Measurements from ENCODE around the gene TMEM145. TPM values are rescaled to one million over a fixed set of nuclear protein-coding genes. Genes with fewer than 3 reads are reported as not detected.
A peak's percentile ranks its signal among the peaks of the same experiment; 100 is the strongest.

TMEM145 gene
- polyA plus RNA-seq, 3 donors = not detected

DNA sequence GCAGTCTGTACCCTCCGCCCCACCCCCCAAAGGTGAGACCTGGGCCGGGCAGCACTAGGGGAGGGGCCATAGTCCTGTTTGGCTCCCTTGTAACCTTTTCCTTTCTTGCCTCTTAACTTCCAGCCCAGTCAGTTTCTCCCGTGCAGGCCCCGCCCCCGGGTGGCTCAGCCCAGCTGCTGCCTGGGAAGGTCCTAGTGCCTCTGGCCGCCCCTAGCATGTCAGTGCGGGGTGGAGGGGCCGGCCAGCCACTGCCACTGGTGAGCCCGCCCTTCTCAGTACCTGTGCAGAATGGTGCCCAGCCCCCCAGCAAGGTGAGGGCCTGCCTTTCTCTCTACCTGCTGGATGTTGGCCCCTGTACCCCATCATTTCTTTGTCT lies 21.7 kb upstream of the TMEM145 start:
- H3K9me3 Mint-ChIP-seq = no peaks in the 10 kb centered on the region
- H3K79me2 ChIP-seq (ENCODE audit: insufficient read depth, low read length) = peaks cover 10% of the 10 kb centered on the region
- DNase-seq = no peak
- H4K20me1 ChIP-seq (ENCODE audit: insufficient read depth, low read length) = peaks cover 86% of the 10 kb centered on the region
- H3K27me3 ChIP-seq (ENCODE audit: control insufficient read depth in 2 of 2, insufficient read depth in 2 of 2, low read length in 2 of 2) = no peaks in the 10 kb centered on the region
- no peak overlapping the region for H3K4me2 ChIP-seq (replicated peaks; ENCODE audit: extremely low read depth, low read length, poor library complexity, severe bottlenecking)
- peaks cover 0 to 3% (median 0%) of the 10 kb centered on the region in 3 donors for H3K27me3 Mint-ChIP-seq (ENCODE audit: low read depth in 3 of 3)
- WGBS (ENCODE audit: insufficient coverage) = 88% methylated on average over 7 of the region's 9 CpGs
- H3K9me3 ChIP-seq (replicated peaks in 1 of 2; ENCODE audit: control insufficient read depth in 1 of 2, insufficient read depth in 1 of 2, low read length in 2 of 2) = no peaks in the 10 kb centered on the region
- no peak overlapping the region for H3K27ac ChIP-seq (ENCODE audit: low read depth in 1 of 2, low read length in 2 of 2)
- peaks cover 15% of the 10 kb centered on the region for H3K4me1 Mint-ChIP-seq
- peaks cover 78 to 86% of the 10 kb centered on the region in 2 donors for H3K36me3 ChIP-seq (replicated peaks in 1 of 2; ENCODE audit: control insufficient read depth in 1 of 2, insufficient read depth in 2 of 2, low read length in 2 of 2)
- H3K4me3 Mint-ChIP-seq = no peak overlapping the region
- H3K9ac ChIP-seq (ENCODE audit: insufficient read depth, low read length, poor library complexity, severe bottlenecking) = no peak overlapping the region
- TF ChIP-seq, protein P1, sequence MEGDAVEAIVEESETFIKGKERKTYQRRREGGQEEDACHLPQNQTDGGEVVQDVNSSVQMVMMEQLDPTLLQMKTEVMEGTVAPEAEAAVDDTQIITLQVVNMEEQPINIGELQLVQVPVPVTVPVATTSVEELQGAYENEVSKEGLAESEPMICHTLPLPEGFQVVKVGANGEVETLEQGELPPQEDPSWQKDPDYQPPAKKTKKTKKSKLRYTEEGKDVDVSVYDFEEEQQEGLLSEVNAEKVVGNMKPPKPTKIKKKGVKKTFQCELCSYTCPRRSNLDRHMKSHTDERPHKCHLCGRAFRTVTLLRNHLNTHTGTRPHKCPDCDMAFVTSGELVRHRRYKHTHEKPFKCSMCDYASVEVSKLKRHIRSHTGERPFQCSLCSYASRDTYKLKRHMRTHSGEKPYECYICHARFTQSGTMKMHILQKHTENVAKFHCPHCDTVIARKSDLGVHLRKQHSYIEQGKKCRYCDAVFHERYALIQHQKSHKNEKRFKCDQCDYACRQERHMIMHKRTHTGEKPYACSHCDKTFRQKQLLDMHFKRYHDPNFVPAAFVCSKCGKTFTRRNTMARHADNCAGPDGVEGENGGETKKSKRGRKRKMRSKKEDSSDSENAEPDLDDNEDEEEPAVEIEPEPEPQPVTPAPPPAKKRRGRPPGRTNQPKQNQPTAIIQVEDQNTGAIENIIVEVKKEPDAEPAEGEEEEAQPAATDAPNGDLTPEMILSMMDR (IDR thresholded peaks at IDR 0.05) = no peak
- peaks cover 11 to 19% of the 10 kb centered on the region in 2 donors for H3K4me1 ChIP-seq (ENCODE audit: control insufficient read depth in 1 of 2, insufficient read depth in 2 of 2, low read length in 2 of 2)
- no peak overlapping the region for H3K4me3 ChIP-seq (replicated peaks in 1 of 3; ENCODE audit: low read depth in 2 of 3, low read length in 3 of 3)
- H3K27ac Mint-ChIP-seq = peak overlapping the region in 2 of 7 donors; percentile 9 to 84
- intact Hi-C loops (cut with micrococcal nuclease) = loop anchor here in 1 of 2 donors (10.0 kb wide), 1 partner anchor 187 kb away; no protein-coding TSS in a partner anchor
- no peak overlapping the region for H2AFZ ChIP-seq (ENCODE audit: insufficient read depth, low read depth, low read length, poor library complexity, severe bottlenecking)
- H3K36me3 Mint-ChIP-seq = peaks cover 59 to 81% of the 10 kb centered on the region in 2 donors

DNA sequence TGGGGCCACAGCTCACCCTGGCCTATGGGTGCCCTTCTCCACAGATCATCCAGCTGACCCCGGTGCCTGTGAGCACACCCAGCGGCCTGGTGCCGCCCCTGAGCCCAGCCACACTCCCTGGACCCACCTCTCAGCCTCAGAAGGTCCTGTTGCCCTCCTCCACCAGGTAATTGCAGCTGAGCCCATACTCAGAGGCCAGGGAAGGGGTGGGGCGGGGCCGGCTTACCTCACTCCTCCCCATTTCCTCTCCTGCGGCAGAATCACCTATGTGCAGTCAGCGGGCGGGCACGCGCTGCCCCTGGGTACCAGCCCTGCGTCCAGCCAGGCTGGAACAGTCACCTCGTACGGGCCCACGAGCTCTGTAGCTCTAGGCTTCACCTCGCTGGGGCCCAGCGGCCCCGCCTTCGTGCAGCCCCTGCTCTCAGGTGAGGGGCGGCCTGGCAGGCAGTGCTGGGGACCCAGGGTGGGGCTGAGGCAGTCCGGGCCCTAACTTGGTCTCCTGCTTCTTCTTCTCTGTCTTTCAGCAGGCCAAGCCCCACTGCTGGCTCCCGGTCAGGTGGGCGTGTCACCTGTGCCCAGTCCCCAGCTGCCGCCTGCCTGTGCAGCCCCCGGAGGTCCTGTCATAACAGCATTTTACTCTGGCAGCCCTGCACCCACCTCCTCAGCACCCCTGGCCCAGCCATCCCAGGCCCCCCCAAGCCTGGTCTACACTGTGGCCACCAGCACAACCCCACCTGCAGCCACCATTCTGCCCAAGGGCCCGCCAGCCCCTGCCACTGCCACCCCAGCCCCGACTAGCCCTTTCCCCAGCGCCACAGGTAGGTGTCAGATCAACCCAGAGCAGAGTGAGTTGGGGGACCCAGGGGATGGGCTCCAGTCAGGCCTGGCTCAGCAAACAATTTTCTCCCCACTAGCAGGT lies 20.8 kb upstream of the TMEM145 start:
- no peak for DNase-seq
- Histone ChIP-seq H2AFZ (ENCODE audit: insufficient read depth, low read depth, low read length, poor library complexity, severe bottlenecking) (no peak overlapping the region), H3K36me3 (replicated peaks in 1 of 2; ENCODE audit: control insufficient read depth in 1 of 2, insufficient read depth in 2 of 2, low read length in 2 of 2) (peaks cover 75 to 87% of the 10 kb centered on the region in 2 donors), H4K20me1 (ENCODE audit: insufficient read depth, low read length) (peaks cover 86% of the 10 kb centered on the region), H3K4me2 (replicated peaks; ENCODE audit: extremely low read depth, low read length, poor library complexity, severe bottlenecking) (no peak overlapping the region), H3K9me3 (replicated peaks in 1 of 2; ENCODE audit: control insufficient read depth in 1 of 2, insufficient read depth in 1 of 2, low read length in 2 of 2) (no peaks in the 10 kb centered on the region), H3K79me2 (ENCODE audit: insufficient read depth, low read length) (peaks cover 6% of the 10 kb centered on the region), H3K27me3 (ENCODE audit: control insufficient read depth in 2 of 2, insufficient read depth in 2 of 2, low read length in 2 of 2) (no peaks in the 10 kb centered on the region), H3K27ac (ENCODE audit: low read depth in 1 of 2, low read length in 2 of 2) (no peak overlapping the region), H3K4me1 (ENCODE audit: control insufficient read depth in 1 of 2, insufficient read depth in 2 of 2, low read length in 2 of 2) (peaks cover 6 to 14% of the 10 kb centered on the region in 2 donors), H3K9ac (ENCODE audit: insufficient read depth, low read length, poor library complexity, severe bottlenecking) (no peak overlapping the region), H3K4me3 (replicated peaks in 1 of 3; ENCODE audit: low read depth in 2 of 3, low read length in 3 of 3) (no peak overlapping the region)
- H3K4me3 Mint-ChIP-seq = no peak overlapping the region
- TF ChIP-seq, protein P1 (IDR thresholded peaks at IDR 0.05) = no peak
- 94% methylated on average over 24 of the region's 27 CpGs for WGBS (ENCODE audit: insufficient coverage)
- intact Hi-C loops (cut with micrococcal nuclease) = loop anchor here in 1 of 2 donors (10.0 kb wide), 1 partner anchor 188 kb away; no protein-coding TSS in a partner anchor
- no peaks in the 10 kb centered on the region for H3K9me3 Mint-ChIP-seq
- peaks cover 60 to 78% of the 10 kb centered on the region in 2 donors for H3K36me3 Mint-ChIP-seq
- H3K4me1 Mint-ChIP-seq = peaks cover 9% of the 10 kb centered on the region
- no peaks in the 10 kb centered on the region for H3K27me3 Mint-ChIP-seq (ENCODE audit: low read depth in 3 of 3)
- peak overlapping the region in 2 of 7 donors; percentile 15 to 84 for H3K27ac Mint-ChIP-seq
